ENCODE data around the gene BCL10. TPM values are rescaled to one million over a fixed set of nuclear protein-coding genes. Genes with fewer than 3 reads are reported as not detected.

BCL10 gene
- total RNA-seq, 1 experiment from 2014 or later = 33.8 TPM

DNA sequence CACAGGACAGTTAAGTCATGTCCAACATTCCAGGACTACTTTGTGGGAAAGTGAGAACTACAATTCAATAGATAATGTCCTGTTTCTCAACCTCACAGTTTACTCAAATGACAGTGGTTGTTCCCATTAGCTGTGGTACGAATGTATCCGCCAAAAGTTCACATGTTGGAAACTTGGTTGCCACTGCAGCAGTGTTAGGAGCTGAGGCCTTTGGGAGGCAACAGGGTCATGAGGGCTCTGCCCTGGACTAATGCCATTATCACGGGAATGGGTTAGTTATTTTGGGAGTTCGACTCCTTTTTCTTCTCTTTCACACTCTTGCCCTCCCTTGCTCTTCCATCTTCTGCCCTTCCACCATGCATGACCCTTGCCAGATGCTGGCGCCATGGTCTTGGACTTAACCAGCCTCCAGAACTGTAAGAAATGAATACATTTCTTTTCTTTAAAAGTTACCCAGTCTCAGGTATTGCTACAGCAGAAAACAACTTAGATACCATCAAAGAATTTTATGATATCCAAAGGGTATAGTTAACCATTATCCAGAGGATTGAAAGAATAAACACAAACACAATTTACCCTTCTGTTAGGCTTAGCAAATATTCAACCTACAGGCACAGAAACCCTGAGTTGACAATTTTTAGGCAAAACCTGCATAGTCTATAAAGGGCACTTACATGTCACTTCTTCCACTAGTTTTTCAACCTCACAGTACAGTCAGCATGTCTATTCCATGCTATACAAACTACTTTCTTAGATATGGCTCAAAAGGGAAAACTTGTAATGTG lies 7.4 kb downstream of the BCL10 start:
- no peak overlapping the region for H3K27ac ChIP-seq (ENCODE audit: low read depth, low read length)
- H3K36me3 ChIP-seq (ENCODE audit: control insufficient read depth in 1 of 2, insufficient read depth in 2 of 2, low read length in 2 of 2) = peaks cover 26 to 43% of the 10 kb centered on the region in 2 experiments
- ChIA-PET POLR2A (no interaction called here), CTCF (interaction anchor here (1.3 kb wide), 1 partner anchor 9 kb away, joined by 3 read pairs; no protein-coding TSS in a partner anchor), RAD21 (ENCODE audit: low non-redundant PET in 1 of 2, low total read pairs in 2 of 2, uncharacterized antibody in 2 of 2, unreplicated experiment in 2 of 2) (interaction anchor here in 1 of 2 experiments (0.7 kb wide), 2 partner anchors 211 to 901 kb away, joined by 3 to 6 read pairs; no protein-coding TSS in a partner anchor)
- DNase-seq (ENCODE audit: low read depth, low spot score) (no peak), ATAC-seq (no peak)
- H3K4me2 ChIP-seq (ENCODE audit: low read length) = no peak overlapping the region
- intact Hi-C loops (cut with micrococcal nuclease) = no loop called here
- H3K4me1 ChIP-seq (ENCODE audit: control insufficient read depth in 1 of 2, insufficient read depth in 2 of 2, low read length in 2 of 2) = peaks cover 0 to 6% of the 10 kb centered on the region in 2 experiments; a peak in 2 of 4 replicates
- TF ChIP-seq, protein P1, sequence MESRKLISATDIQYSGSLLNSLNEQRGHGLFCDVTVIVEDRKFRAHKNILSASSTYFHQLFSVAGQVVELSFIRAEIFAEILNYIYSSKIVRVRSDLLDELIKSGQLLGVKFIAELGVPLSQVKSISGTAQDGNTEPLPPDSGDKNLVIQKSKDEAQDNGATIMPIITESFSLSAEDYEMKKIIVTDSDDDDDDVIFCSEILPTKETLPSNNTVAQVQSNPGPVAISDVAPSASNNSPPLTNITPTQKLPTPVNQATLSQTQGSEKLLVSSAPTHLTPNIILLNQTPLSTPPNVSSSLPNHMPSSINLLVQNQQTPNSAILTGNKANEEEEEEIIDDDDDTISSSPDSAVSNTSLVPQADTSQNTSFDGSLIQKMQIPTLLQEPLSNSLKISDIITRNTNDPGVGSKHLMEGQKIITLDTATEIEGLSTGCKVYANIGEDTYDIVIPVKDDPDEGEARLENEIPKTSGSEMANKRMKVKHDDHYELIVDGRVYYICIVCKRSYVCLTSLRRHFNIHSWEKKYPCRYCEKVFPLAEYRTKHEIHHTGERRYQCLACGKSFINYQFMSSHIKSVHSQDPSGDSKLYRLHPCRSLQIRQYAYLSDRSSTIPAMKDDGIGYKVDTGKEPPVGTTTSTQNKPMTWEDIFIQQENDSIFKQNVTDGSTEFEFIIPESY (IDR thresholded peaks at IDR 0.05; ENCODE audit: extremely low read depth, insufficient replicate concordance, low read length) = no peak
- no peak for TF ChIP-seq EZH2 (IDR thresholded peaks at IDR 0.05)
- no peak for TF ChIP-seq ZFX (IDR thresholded peaks at IDR 0.05)
- no peak for TF ChIP-seq POLR2AphosphoS5 (IDR thresholded peaks at IDR 0.05; ENCODE audit: low read depth, low read length)
- TF ChIP-seq, protein P2, sequence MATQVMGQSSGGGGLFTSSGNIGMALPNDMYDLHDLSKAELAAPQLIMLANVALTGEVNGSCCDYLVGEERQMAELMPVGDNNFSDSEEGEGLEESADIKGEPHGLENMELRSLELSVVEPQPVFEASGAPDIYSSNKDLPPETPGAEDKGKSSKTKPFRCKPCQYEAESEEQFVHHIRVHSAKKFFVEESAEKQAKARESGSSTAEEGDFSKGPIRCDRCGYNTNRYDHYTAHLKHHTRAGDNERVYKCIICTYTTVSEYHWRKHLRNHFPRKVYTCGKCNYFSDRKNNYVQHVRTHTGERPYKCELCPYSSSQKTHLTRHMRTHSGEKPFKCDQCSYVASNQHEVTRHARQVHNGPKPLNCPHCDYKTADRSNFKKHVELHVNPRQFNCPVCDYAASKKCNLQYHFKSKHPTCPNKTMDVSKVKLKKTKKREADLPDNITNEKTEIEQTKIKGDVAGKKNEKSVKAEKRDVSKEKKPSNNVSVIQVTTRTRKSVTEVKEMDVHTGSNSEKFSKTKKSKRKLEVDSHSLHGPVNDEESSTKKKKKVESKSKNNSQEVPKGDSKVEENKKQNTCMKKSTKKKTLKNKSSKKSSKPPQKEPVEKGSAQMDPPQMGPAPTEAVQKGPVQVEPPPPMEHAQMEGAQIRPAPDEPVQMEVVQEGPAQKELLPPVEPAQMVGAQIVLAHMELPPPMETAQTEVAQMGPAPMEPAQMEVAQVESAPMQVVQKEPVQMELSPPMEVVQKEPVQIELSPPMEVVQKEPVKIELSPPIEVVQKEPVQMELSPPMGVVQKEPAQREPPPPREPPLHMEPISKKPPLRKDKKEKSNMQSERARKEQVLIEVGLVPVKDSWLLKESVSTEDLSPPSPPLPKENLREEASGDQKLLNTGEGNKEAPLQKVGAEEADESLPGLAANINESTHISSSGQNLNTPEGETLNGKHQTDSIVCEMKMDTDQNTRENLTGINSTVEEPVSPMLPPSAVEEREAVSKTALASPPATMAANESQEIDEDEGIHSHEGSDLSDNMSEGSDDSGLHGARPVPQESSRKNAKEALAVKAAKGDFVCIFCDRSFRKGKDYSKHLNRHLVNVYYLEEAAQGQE (IDR thresholded peaks at IDR 0.05; ENCODE audit: low read depth) = no peak
- TF ChIP-seq SP1 (IDR thresholded peaks at IDR 0.05; ENCODE audit: low read depth) = no peak
- no peak for TF ChIP-seq TCF7L2 (IDR thresholded peaks at IDR 0.05; ENCODE audit: borderline replicate concordance, extremely low read depth, insufficient read depth, insufficient read length)
- TF ChIP-seq, protein P3, sequence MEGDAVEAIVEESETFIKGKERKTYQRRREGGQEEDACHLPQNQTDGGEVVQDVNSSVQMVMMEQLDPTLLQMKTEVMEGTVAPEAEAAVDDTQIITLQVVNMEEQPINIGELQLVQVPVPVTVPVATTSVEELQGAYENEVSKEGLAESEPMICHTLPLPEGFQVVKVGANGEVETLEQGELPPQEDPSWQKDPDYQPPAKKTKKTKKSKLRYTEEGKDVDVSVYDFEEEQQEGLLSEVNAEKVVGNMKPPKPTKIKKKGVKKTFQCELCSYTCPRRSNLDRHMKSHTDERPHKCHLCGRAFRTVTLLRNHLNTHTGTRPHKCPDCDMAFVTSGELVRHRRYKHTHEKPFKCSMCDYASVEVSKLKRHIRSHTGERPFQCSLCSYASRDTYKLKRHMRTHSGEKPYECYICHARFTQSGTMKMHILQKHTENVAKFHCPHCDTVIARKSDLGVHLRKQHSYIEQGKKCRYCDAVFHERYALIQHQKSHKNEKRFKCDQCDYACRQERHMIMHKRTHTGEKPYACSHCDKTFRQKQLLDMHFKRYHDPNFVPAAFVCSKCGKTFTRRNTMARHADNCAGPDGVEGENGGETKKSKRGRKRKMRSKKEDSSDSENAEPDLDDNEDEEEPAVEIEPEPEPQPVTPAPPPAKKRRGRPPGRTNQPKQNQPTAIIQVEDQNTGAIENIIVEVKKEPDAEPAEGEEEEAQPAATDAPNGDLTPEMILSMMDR (IDR thresholded peaks at IDR 0.05 in 2 of 3, conservative IDR thresholded peaks at IDR 0.05 in 1 of 3; ENCODE audit: borderline replicate concordance in 1 of 3, insufficient read depth in 1 of 3, low read depth in 2 of 3, low read length in 2 of 3) = no peak
- no peak for TF ChIP-seq FOSL1 (IDR thresholded peaks at IDR 0.05; ENCODE audit: low read depth)
- TF ChIP-seq CBX3 (IDR thresholded peaks at IDR 0.05; ENCODE audit: low read depth) = no peak
- TF ChIP-seq YY1 (IDR thresholded peaks at IDR 0.05; ENCODE audit: extremely low read depth, insufficient replicate concordance, low read depth, low read length) = no peak
- TF ChIP-seq, protein P4, sequence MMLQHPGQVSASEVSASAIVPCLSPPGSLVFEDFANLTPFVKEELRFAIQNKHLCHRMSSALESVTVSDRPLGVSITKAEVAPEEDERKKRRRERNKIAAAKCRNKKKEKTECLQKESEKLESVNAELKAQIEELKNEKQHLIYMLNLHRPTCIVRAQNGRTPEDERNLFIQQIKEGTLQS (IDR thresholded peaks at IDR 0.05) = no peak
- no peak for TF ChIP-seq SIN3A (IDR thresholded peaks at IDR 0.05; ENCODE audit: low read depth)
- TF ChIP-seq ELF1 (IDR thresholded peaks at IDR 0.05; ENCODE audit: borderline replicate concordance, low read depth) = no peak
- no peak for TF ChIP-seq POLR2A (IDR thresholded peaks at IDR 0.05; ENCODE audit: borderline replicate concordance, extremely low read depth, insufficient read depth, insufficient read length)
- TF ChIP-seq, protein P5, sequence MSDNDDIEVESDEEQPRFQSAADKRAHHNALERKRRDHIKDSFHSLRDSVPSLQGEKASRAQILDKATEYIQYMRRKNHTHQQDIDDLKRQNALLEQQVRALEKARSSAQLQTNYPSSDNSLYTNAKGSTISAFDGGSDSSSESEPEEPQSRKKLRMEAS (IDR thresholded peaks at IDR 0.05) = no peak
- TF ChIP-seq EGR1 (IDR thresholded peaks at IDR 0.05; ENCODE audit: low read depth) = no peak
- TF ChIP-seq CEBPB (IDR thresholded peaks at IDR 0.05; ENCODE audit: low read depth) = no peak
- no peak for TF ChIP-seq RAD21 (IDR thresholded peaks at IDR 0.05; ENCODE audit: low read depth)
- no peak overlapping the region for H3K4me3 ChIP-seq (replicated peaks in 1 of 2; ENCODE audit: low read depth in 1 of 2, low read length in 2 of 2)
- no peaks in the 10 kb centered on the region for H3K9me3 ChIP-seq (ENCODE audit: control insufficient read depth in 1 of 2, insufficient read depth in 1 of 2, low read depth in 1 of 2, low read length in 2 of 2)
- no peak overlapping the region for H2AFZ ChIP-seq (ENCODE audit: low read depth, low read length, poor library complexity, severe bottlenecking)
- no peak overlapping the region for H3K9ac ChIP-seq (ENCODE audit: low read length)
- no peaks in the 10 kb centered on the region for H4K20me1 ChIP-seq (ENCODE audit: insufficient read depth)
- H3K79me2 ChIP-seq (ENCODE audit: insufficient read depth, low read length) = peaks cover 45% of the 10 kb centered on the region
- no peaks in the 10 kb centered on the region for H3K9me2 ChIP-seq (ENCODE audit: insufficient read depth)
- BruUV-seq (replicated peaks) = no TSS peak
- no peaks in the 10 kb centered on the region for H3K27me3 ChIP-seq (ENCODE audit: insufficient read depth, low read length)

All from HCT116 (cell line).